ENCODE results near the gene ZNF235. TPM values are rescaled to one million over a fixed set of nuclear protein-coding genes. Genes with fewer than 3 reads are reported as not detected.
"Not testable (repeated sequence)": the region's sequence is repeated elsewhere in the genome, so short reads cannot be mapped to it uniquely, and the experiment has no call there.

The ZNF235 gene
- total RNA-seq, 5 donors from 2014 or later (not counting 1 experiment from before 2014, with no cell fraction given): 5.9 to 14.2 (median 11.4) TPM

- Histone ChIP-seq H3K27ac (ENCODE audit: low read length) (no peak overlapping the region), H3K4me1 (ENCODE audit: control insufficient read depth in 1 of 2, extremely low read depth in 1 of 2, insufficient read depth in 2 of 2, low read length in 2 of 2) (peaks cover 0 to 2% of the 10 kb centered on the region in 2 experiments), H3K4me3 (ENCODE audit: control insufficient read depth in 1 of 2, extremely low read depth in 1 of 2, low read length in 1 of 2) (no peak overlapping the region), H3K36me3 (ENCODE audit: control insufficient read depth in 2 of 2, extremely low read depth in 1 of 2, insufficient read depth in 1 of 2, low read length in 1 of 2) (no peaks in the 10 kb centered on the region), H3K9me3 (peaks cover 5% of the 10 kb centered on the region), H3K27me3 (replicated peaks in 1 of 2; ENCODE audit: control insufficient read depth in 2 of 2, extremely low read depth in 1 of 2, insufficient read depth in 2 of 2, low read length in 1 of 2) (no peaks in the 10 kb centered on the region)
- Mint-ChIP-seq H3K9me3 (peaks cover 40 to 88% (median 78%) of the 10 kb centered on the region in 3 donors), H3K27ac (no peak overlapping the region), H3K4me1 (peaks cover 0 to 1% (median 0%) of the 10 kb centered on the region in 3 donors), H3K36me3 (peaks cover 74% of the 10 kb centered on the region), H3K27me3 (no peaks in the 10 kb centered on the region), H3K4me3 (no peak overlapping the region)
- ChIA-PET CTCF (no interaction called here), POLR2A (no interaction called here)
- ATAC-seq (replicated peaks in 1 of 4) (no peak), DNase-seq (no peak)
- WGBS (ENCODE audit: insufficient coverage): no CpG with 5 or more reads among the region's 2 CpGs
Measured at GRCh38 chr19:44254496-44254895, 50.3 kb downstream of the ZNF235 start.

GRCh38 chr19:44253392-44253791 is 51.4 kb downstream of the ZNF235 start:
- H3K36me3 Mint-ChIP-seq: peaks cover 79% of the 10 kb centered on the region
- not testable (repeated sequence) for H3K9me3 ChIP-seq

GRCh38 chr19:44252332-44252731 is 52.5 kb downstream of the ZNF235 start:
- DNase-seq; H3K4me3 ChIP-seq (ENCODE audit: control insufficient read depth in 1 of 2, extremely low read depth in 1 of 2, low read length in 1 of 2); H3K27me3 ChIP-seq (replicated peaks in 1 of 2; ENCODE audit: control insufficient read depth in 2 of 2, extremely low read depth in 1 of 2, insufficient read depth in 2 of 2, low read length in 1 of 2); H3K4me3 Mint-ChIP-seq; H3K27ac ChIP-seq (ENCODE audit: low read length); H3K27ac Mint-ChIP-seq; H3K4me1 ChIP-seq (ENCODE audit: control insufficient read depth in 1 of 2, extremely low read depth in 1 of 2, insufficient read depth in 2 of 2, low read length in 2 of 2); CTCF ChIA-PET; H3K9me3 ChIP-seq; ATAC-seq (replicated peaks in 1 of 4); H3K4me1 Mint-ChIP-seq; H3K27me3 Mint-ChIP-seq; H3K36me3 ChIP-seq (ENCODE audit: control insufficient read depth in 2 of 2, extremely low read depth in 1 of 2, insufficient read depth in 1 of 2, low read length in 1 of 2): not testable (repeated sequence)
- Mint-ChIP-seq H3K36me3 (peaks cover 75% of the 10 kb centered on the region), H3K9me3 (peaks cover 40 to 84% (median 72%) of the 10 kb centered on the region in 3 donors)
- POLR2A ChIA-PET: interaction anchor here in 1 of 2 donors (0.5 kb wide), 1 partner anchor 422 kb away, joined by 9 read pairs; no protein-coding TSS in a partner anchor
- 83% methylated on average over 2 of the region's 2 CpGs for WGBS (ENCODE audit: insufficient coverage)

More at GRCh38 chr19:44253392-44253791, 51.4 kb downstream of the ZNF235 start:
- H3K4me3 ChIP-seq (ENCODE audit: control insufficient read depth in 1 of 2, extremely low read depth in 1 of 2, low read length in 1 of 2); H3K4me1 Mint-ChIP-seq; H3K4me3 Mint-ChIP-seq; H3K27ac ChIP-seq (ENCODE audit: low read length); H3K4me1 ChIP-seq (ENCODE audit: control insufficient read depth in 1 of 2, extremely low read depth in 1 of 2, insufficient read depth in 2 of 2, low read length in 2 of 2); H3K27ac Mint-ChIP-seq; CTCF ChIA-PET; POLR2A ChIA-PET; H3K27me3 ChIP-seq (replicated peaks in 1 of 2; ENCODE audit: control insufficient read depth in 2 of 2, extremely low read depth in 1 of 2, insufficient read depth in 2 of 2, low read length in 1 of 2); ATAC-seq (replicated peaks in 1 of 4); DNase-seq; H3K27me3 Mint-ChIP-seq; H3K36me3 ChIP-seq (ENCODE audit: control insufficient read depth in 2 of 2, extremely low read depth in 1 of 2, insufficient read depth in 1 of 2, low read length in 1 of 2): not testable (repeated sequence)
- H3K9me3 Mint-ChIP-seq: peaks cover 40 to 89% (median 80%) of the 10 kb centered on the region in 3 donors
- WGBS (ENCODE audit: insufficient coverage): no CpG with 5 or more reads among the region's 2 CpGs

- H3K27ac ChIP-seq (ENCODE audit: low read length): no peak overlapping the region
- POLR2A ChIA-PET: no interaction called here
- H3K36me3 ChIP-seq (ENCODE audit: control insufficient read depth in 2 of 2, extremely low read depth in 1 of 2, insufficient read depth in 1 of 2, low read length in 1 of 2): peaks cover 20 to 48% of the 10 kb centered on the region in 2 donors
- DNase-seq: no peak
- CTCF ChIA-PET: no interaction called here
- H3K4me3 ChIP-seq (ENCODE audit: control insufficient read depth in 1 of 2, extremely low read depth in 1 of 2, low read length in 1 of 2): no peak overlapping the region
- WGBS (ENCODE audit: insufficient coverage): no CpG with 5 or more reads among the region's 8 CpGs
- H3K9me3 ChIP-seq: peaks cover 24% of the 10 kb centered on the region
- no peak overlapping the region for H3K27ac Mint-ChIP-seq
- H3K27me3 ChIP-seq (replicated peaks in 1 of 2; ENCODE audit: control insufficient read depth in 2 of 2, extremely low read depth in 1 of 2, insufficient read depth in 2 of 2, low read length in 1 of 2): no peaks in the 10 kb centered on the region
- no peaks in the 10 kb centered on the region for H3K4me1 ChIP-seq (ENCODE audit: control insufficient read depth in 1 of 2, extremely low read depth in 1 of 2, insufficient read depth in 2 of 2, low read length in 2 of 2)
- H3K27me3 Mint-ChIP-seq: no peaks in the 10 kb centered on the region
- H3K4me1 Mint-ChIP-seq: no peaks in the 10 kb centered on the region
- H3K36me3 Mint-ChIP-seq: peaks cover 72% of the 10 kb centered on the region
- H3K9me3 Mint-ChIP-seq: peaks cover 29 to 77% (median 56%) of the 10 kb centered on the region in 3 donors
- ATAC-seq (replicated peaks in 1 of 4): no peak
- no peak overlapping the region for H3K4me3 Mint-ChIP-seq
Measured at GRCh38 chr19:44236384-44236783, 68.4 kb downstream of the ZNF235 start.

Other genes starting within 250 kb of the ZNF235 start
- 1 to 10 TPM; 2.6 to 5.9 (median 4.9) TPM for gene ZNF284, start 232.9 kb downstream of the ZNF235 start, total RNA-seq
- 10 to 100 TPM; 42.2 to 72.3 (median 71.2) TPM for gene ZNF224, start 210.7 kb downstream of the ZNF235 start, total RNA-seq
- 10 to 100 TPM in 1 of 5 donors, 1 to 10 TPM in 4; 1.6 to 10.6 (median 9.8) TPM for gene ZNF225, start 191.6 kb downstream of the ZNF235 start, total RNA-seq
- 10 to 100 TPM in 3 of 5 donors, 1 to 10 TPM in 2; 3.3 to 21.5 (median 18.6) TPM for gene ZNF234, start 163.5 kb downstream of the ZNF235 start, total RNA-seq
- 10 to 100 TPM; 12.3 to 42.0 (median 38.0) TPM for gene ZNF226, start 139.9 kb downstream of the ZNF235 start, total RNA-seq
- 10 to 100 TPM; 17.6 to 45.5 (median 43.9) TPM for gene ZNF227, start 92.5 kb downstream of the ZNF235 start, total RNA-seq
- 1 to 10 TPM in 1 of 5 donors, under 1 TPM in 4; 0.16 to 1.2 (median 0.25) TPM for gene ZNF233, start 45.1 kb downstream of the ZNF235 start, total RNA-seq
- gene ZNF112, start 51.7 kb upstream of the ZNF235 start, total RNA-seq: under 1 TPM in 3 of 5 donors, not detected in 2; 0.12 to 0.51 (median 0.33) TPM
- gene ZNF285, start 96.6 kb upstream of the ZNF235 start, total RNA-seq: 1 to 10 TPM; 1.1 to 3.5 (median 1.7) TPM
- gene ZNF229, start 143.4 kb upstream of the ZNF235 start, total RNA-seq: 1 to 10 TPM in 4 of 5 donors, under 1 TPM in 1; 0.54 to 2.5 (median 1.7) TPM
- gene ZNF180, start 195.5 kb upstream of the ZNF235 start, total RNA-seq: 10 to 100 TPM in 3 of 5 donors, 1 to 10 TPM in 2; 7.0 to 20.1 (median 17.8) TPM
- gene CEACAM20, start 224.7 kb upstream of the ZNF235 start, total RNA-seq: not detected

Measured in T-cell (primary cell).